HUES64 (cell line): Measurements from ENCODE around the gene PTGER1.

Source experiments
- H3K27ac ChIP-seq: 2 replicates; pipeline ENCODE4 v1.7.0; 2013; ENCODE audit warnings: low read depth, low read length, inconsistent platforms
- H3K27me3 ChIP-seq: 2 replicates; pipeline ENCODE4 v1.6.1; 2013; ENCODE audit warnings: mild to moderate bottlenecking, low read length; ENCODE audit not compliant: insufficient read depth
- H3K36me3 ChIP-seq: 2 replicates; pipeline ENCODE4 v1.6.1; 2013; ENCODE audit warnings: mild to moderate bottlenecking, low read length; ENCODE audit not compliant: insufficient read depth
- H3K4me1 ChIP-seq: 2 replicates; pipeline ENCODE4 v1.6.1; 2013; ENCODE audit warnings: mild to moderate bottlenecking, low read length, moderate library complexity; ENCODE audit not compliant: insufficient read depth
- H3K4me3 ChIP-seq: 2 replicates; pipeline ENCODE4 v1.5.1; 2013; ENCODE audit warnings: mild to moderate bottlenecking, low read length, moderate library complexity
- H3K9ac ChIP-seq: 2 replicates; pipeline ENCODE4 v1.6.1; 2013; ENCODE audit warnings: mild to moderate bottlenecking, low read depth, low read length
- H3K9me3 ChIP-seq: 2 replicates; pipeline ENCODE4 v1.6.1; 2013; ENCODE audit warnings: low read depth, low read length; ENCODE audit not compliant: insufficient read depth
- WGBS: fragments of 150-250, 120-280 bp; methylation state at CpG from one replicate; pipeline ENCODE4 v1.1.7; 2013; ENCODE audit warnings: missing lambda C conversion rate; 5-methylcytosine and 5-hydroxymethylcytosine counted together

The PTGER1 gene

DNA sequence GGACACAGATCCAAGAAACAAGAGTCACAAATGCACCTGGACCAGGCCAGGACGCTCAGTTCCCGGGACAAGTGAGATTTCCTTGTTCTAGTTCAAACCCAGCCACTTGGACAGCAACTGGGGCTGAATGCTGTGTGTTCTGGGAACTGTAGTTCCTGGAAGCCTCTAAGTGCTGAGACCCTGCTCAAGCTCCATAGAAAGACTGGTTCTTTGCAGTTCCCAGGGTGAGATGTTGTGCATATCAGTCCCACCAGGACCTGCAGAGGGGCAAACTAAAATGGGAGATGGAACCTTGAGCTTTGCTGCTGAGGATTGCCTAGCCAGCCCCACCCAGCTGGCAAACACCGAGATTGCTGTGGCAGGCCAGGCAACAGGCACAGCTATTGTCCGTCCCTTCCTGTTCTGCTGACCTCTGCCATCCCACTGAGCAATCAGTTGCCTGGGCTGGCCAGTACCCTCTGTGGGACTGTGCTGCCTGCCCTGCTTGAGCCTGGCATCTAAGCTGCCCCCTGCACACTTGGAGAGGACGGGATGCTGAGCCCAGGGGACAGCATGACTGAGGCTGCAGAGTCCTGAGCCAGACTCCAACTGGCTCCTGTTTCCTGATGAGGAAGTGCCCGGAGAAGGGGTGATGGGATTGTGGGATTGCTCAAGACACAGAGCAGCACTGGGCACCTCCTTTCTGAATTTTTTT is 22.2 kb upstream of the PTGER1 start:
- peaks cover 5% of the 10 kb centered on the region; the same call in 1 of the 2 replicates for H3K4me1 ChIP-seq
- H3K36me3 ChIP-seq = peaks cover 7% of the 10 kb centered on the region; the same call in 1 of the 2 replicates
- no peak overlapping the region for H3K27ac ChIP-seq
- no peaks in the 10 kb centered on the region for H3K9me3 ChIP-seq
- 85% methylated on average over 6 of the region's 6 CpGs for WGBS
- H3K27me3 ChIP-seq = no peaks in the 10 kb centered on the region
- H3K9ac ChIP-seq = no peak overlapping the region
- no peak overlapping the region for H3K4me3 ChIP-seq

DNA sequence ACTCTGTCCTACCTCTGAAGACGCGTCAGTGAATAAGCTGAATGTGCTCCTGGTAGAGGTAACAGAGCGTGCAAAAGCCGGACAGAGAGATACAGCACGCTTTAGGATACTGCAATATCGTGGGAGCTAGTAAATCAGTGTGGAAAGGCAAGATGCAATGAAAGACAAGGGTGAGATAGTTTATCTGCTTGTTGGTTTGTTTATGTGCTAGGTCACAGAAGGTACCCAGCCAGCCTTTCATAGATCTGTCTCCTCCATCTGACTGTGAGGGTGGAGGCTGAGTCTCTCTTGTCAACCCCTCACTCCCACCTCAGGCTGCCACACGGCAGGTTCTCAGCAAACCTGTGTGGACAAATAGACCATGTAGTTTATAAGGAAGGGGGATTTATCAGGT is 21.7 kb upstream of the PTGER1 start:
- Histone ChIP-seq H3K36me3 (peaks cover 7% of the 10 kb centered on the region; the same call in 1 of the 2 replicates), H3K4me3 (peak overlapping the region; percentile 42), H3K4me1 (peaks cover 5% of the 10 kb centered on the region; the same call in 1 of the 2 replicates), H3K9ac (no peak overlapping the region), H3K27ac (no peak overlapping the region), H3K9me3 (no peaks in the 10 kb centered on the region), H3K27me3 (no peaks in the 10 kb centered on the region)
- 90% methylated on average over 7 of the region's 7 CpGs for WGBS

DNA sequence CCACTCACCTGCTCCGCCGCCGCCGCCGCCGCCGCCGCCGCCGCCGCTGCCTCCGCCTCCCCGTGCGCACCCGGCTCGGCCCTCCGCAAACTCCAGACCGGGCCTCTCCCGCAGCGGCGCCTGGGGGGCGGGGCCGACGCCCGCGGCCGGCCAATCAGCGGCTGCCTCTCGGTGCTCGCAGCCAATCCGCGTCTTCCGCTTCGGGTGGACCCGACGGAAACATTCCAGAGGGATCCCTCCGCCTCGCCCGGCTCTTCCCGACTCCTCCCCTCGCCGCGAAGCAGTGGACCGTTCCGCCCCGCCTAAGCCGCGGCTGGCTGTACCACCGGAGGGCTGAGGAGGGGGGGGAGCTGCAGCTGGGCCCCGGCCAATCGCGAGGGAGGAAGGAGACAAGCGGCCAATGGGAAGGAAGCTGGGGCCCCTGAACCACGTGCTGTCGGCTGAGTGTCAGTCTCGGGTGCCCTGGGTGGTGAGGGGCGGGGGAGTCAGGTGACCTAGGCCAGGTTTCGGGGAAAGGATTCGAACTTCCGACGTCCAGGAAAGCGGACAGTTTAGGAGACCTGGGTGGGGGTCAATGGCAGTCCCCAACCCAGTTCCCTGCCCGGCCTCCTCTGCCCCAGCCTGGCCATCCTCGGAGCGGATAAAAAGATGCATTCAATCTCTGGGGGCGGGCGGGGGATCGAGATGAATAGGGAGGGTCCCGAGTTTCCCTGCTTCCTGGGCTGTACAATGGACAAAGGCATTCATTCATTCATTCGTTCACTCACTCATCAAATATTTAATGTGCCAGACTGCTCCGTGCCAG is 21.1 kb upstream of the PTGER1 start, which contains the start of gene GIPC1:
Gene GIPC1 (minus strand): TSS at position 99 of the 805 bp plus-strand sequence. CDS start 13,151 bp downstream, outside the sequence.
- Histone ChIP-seq H3K9me3 (no peaks in the 10 kb centered on the region), H3K4me3 (peak within 1 kb of the TSS; percentile 74), H3K36me3 (peaks cover 11% of the 10 kb centered on the region), H3K9ac (peak within 1 kb of the TSS; percentile 56), H3K27ac (no peak within 1 kb of the TSS; the same call in 1 of the 2 replicates), H3K27me3 (no peaks in the 10 kb centered on the region), H3K4me1 (peaks cover 5% of the 10 kb centered on the region; the same call in 1 of the 2 replicates)
- WGBS = 9% methylated on average over 71 of the region's 71 CpGs

DNA sequence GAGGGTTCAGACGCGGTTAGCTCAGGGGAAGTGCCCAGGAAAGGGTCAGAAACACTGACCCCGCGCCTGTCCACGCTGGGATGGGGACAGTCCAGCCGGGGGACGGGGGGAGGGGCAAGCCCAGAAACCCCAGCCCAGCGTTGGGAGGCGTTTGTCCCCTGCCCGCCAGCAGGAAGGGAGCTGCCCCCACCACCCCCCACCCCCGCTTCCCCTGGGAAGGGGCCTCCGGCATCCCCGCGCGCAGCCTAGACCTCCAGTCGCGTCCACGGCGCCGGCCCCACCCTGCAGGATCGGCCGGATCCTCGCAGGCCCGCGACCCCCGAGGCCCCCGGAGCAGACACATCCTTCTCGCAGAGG is 20.5 kb upstream of the PTGER1 start:
- Histone ChIP-seq H3K4me3 (peak overlapping the region; percentile 74), H3K4me1 (peaks cover 5% of the 10 kb centered on the region; the same call in 1 of the 2 replicates), H3K9ac (peak overlapping the region; percentile 56), H3K36me3 (peaks cover 11% of the 10 kb centered on the region), H3K27ac (no peak overlapping the region; the same call in 1 of the 2 replicates), H3K27me3 (no peaks in the 10 kb centered on the region), H3K9me3 (no peaks in the 10 kb centered on the region)
- under 1% methylated on average over 27 of the region's 28 CpGs for WGBS

DNA sequence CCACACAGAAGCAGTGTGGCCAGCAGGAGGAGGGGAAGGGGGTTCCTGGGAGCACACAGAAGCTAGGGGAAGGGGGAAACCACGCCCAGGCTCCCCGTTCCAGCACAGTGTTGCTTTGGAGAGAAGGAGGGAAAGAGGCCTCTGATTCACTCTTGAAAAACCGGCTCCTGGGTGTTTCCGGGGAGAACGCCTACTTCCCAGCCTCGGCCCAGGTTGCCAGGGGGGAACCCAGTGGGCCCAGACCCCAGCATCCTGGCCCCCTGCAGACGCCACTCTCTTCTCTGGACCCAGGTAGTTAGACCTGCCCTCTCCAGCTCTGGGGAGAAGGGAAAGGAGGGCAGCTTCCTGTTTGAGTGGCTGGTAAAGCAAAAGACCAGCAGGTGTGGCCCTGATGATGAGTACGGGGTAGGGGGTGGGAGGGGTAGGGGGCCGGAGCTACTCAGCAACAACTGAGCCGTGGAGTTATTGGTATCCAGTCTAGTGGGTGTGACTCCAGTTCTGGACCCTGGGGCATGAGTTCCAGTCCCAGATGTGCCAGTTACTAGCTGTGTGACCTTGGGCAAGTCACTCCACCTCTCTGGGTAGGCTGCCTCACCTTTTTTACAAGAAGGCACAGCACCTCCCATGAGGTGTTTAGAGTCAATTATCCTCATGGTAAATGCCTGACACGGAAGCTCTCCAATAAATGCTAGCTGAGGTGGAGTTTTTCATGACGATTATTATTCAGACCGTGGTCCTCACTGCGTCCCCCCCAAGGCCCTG is 19.9 kb upstream of the PTGER1 start:
- peaks cover 5% of the 10 kb centered on the region; the same call in 1 of the 2 replicates for H3K4me1 ChIP-seq
- peak overlapping the region; percentile 74 for H3K4me3 ChIP-seq
- H3K27ac ChIP-seq = no peak overlapping the region
- no peaks in the 10 kb centered on the region for H3K9me3 ChIP-seq
- peaks cover 12% of the 10 kb centered on the region for H3K36me3 ChIP-seq
- H3K9ac ChIP-seq = peak overlapping the region; percentile 56
- WGBS = 48% methylated on average over 14 of the region's 14 CpGs
- no peaks in the 10 kb centered on the region for H3K27me3 ChIP-seq

DNA sequence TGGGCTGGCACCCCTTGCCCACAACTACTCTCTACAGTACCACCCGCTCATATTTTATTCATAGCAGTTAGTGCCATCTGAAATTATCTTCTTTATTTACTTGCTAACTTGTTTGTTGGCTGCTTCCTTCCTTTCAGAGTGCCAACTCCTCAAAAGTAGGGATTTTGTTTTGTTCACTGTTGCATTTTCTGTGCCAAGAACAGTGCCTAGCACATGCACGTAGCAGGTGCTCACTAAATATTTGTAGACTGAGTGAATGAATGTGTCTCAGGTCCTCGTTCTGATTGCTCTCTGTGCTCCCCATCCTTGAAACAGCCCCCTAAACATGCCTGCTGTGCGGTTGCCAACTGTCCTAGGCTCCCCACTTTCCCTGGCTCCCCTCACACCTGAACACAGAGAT is 19.3 kb upstream of the PTGER1 start:
- Histone ChIP-seq H3K4me3 (peak overlapping the region; percentile 74), H3K36me3 (peaks cover 18% of the 10 kb centered on the region), H3K9me3 (no peaks in the 10 kb centered on the region), H3K27me3 (no peaks in the 10 kb centered on the region), H3K4me1 (peaks cover 5% of the 10 kb centered on the region; the same call in 1 of the 2 replicates), H3K27ac (no peak overlapping the region), H3K9ac (no peak overlapping the region)
- WGBS = 90% methylated on average over 4 of the region's 4 CpGs

DNA sequence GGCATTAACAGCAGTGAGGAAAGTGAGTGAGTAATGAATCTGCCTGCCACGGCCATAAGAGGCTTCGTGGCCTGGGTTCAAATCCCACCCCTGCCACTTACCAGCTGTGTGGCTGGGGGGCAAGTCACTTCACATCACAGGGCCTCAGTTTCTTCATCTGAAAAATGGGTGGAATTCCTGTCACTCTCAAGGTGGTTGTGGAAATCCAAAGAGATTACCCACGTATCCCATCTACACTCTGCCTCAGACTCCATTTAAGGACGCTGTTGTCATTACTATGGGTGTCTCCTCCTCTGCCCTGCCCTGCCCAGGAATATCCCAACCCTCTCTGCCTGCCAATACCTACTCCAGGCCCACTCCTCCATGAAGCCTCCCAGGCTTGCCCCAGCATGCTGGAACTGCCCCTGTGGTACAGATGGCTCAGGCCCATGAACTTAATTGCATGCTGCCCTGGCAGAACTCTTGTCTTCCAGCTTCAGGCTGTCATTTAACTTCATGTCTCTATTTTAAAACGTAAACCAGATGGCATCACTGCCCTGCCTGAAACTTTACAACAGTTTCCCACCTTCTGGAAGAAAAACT is 17.7 kb upstream of the PTGER1 start:
- 91% methylated on average over 5 of the region's 5 CpGs for WGBS
- Histone ChIP-seq H3K9ac (no peak overlapping the region), H3K4me1 (peaks cover 5% of the 10 kb centered on the region; the same call in 1 of the 2 replicates), H3K27me3 (no peaks in the 10 kb centered on the region), H3K9me3 (no peaks in the 10 kb centered on the region), H3K4me3 (no peak overlapping the region), H3K36me3 (peaks cover 31% of the 10 kb centered on the region), H3K27ac (no peak overlapping the region)

DNA sequence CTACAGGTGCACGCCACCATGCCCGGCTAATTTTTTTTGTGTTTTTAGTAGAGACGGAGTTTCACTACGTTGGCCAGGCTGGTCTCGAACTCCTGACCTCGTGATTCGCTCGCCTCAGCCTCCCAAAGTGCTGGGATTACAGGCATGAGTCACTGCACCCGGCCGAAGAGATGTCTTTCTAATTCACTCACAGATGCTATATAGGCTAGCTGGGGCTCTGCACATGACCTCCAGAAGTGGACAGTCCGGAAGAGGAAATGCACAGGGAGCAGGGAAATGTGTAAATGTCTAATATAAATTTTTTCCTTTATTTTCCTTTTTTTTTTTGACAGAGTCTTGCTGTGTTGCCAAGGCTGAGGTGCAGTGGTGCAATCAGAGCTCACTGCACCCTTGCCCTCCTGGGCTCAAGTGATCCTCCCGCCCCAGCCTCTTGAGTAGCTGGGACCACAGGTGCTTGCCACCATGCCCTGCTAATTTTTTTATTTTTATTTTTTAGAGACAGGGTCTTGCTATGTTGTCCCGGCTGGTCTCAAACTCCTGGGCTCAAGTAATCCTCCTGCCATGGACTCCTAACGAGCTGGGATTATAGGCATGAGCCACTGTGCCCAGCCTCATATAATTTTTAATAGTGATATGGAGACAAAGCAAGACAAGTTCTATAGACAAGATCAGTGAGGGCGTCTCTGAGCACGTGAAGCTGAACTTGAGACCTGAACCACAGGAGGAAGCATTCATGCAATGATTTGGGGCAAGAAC is 12.4 kb upstream of the PTGER1 start:
- Histone ChIP-seq H3K9ac (no peak overlapping the region), H3K4me3 (no peak overlapping the region), H3K4me1 (no peaks in the 10 kb centered on the region), H3K9me3 (no peaks in the 10 kb centered on the region), H3K27me3 (no peaks in the 10 kb centered on the region), H3K36me3 (peaks cover 33% of the 10 kb centered on the region), H3K27ac (no peak overlapping the region)
- 94% methylated on average over 15 of the region's 16 CpGs for WGBS

DNA sequence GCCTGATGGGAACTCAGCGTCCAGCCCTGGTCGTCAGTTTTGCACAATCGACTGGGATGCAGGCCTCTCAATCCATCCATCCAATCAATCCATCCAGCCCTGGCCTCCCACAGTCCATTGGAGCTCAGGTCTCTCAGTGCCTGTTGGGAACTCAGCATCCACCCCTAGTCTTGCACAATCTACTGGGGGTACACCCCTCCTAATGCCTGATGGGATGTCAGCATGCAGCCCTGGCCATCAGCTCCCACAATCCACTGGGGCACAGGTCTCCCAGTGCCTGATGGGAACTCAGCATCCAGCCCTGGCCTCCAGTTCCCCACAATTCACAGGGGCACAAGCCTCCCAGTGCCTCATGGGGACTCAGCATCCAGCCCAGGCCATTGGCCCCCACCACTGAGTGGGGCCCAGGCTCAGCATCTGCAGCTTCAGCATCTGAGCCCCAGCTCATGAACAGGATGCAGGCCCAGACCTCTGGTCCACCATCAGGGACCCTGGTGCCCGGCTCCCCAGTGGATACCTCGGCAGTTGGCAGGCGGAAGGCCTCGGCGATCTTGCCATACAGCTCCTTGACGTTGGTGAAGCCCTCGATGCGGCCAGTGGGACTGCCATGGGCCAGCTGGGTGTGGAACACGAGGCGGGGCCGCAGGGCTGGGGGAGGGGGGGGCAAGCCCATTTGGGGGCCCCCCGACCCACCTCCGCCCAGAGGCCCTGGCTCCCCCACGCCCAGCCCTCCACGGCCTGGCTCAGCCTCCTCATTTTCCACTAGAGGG is 7.2 kb upstream of the PTGER1 start:
- H3K27me3 ChIP-seq = no peaks in the 10 kb centered on the region
- no peaks in the 10 kb centered on the region for H3K9me3 ChIP-seq
- no peaks in the 10 kb centered on the region for H3K4me1 ChIP-seq
- H3K4me3 ChIP-seq = no peak overlapping the region
- WGBS = 97% methylated on average over 18 of the region's 18 CpGs
- H3K27ac ChIP-seq = no peak overlapping the region
- no peak overlapping the region for H3K9ac ChIP-seq
- H3K36me3 ChIP-seq = peaks cover 30% of the 10 kb centered on the region
